ENCODE results near the gene BFSP2.
"Not testable (repeated sequence)": the region's sequence is repeated elsewhere in the genome, so short reads cannot be mapped to it uniquely, and the experiment has no call there.

Gene BFSP2

GRCh38 chr3:133520286-133520685, 120.4 kb downstream of the BFSP2 start:
- no peak for DNase-seq (ENCODE audit: low read depth)

GRCh38 chr3:133520938-133521337, 121.1 kb downstream of the BFSP2 start:
- not testable (repeated sequence) for DNase-seq (ENCODE audit: low read depth)

- DNase-seq (ENCODE audit: low read depth) = no peak
These were observed 122.1 kb downstream of the BFSP2 start for GRCh38 chr3:133521946-133522345.

- DNase-seq (ENCODE audit: low read depth) = not testable (repeated sequence)
These were observed 123.9 kb downstream of the BFSP2 start for GRCh38 chr3:133523758-133524157.
